Suprapubic skin (tissue), 4 donors: ENCODE measurements around the gene E4F1.

Source experiments
- EP300 ChIP-seq: sonication (generic); formaldehyde crosslinking; IDR thresholded peaks from one replicate; pipeline ENCODE4 v1.6.1; 2017; ENCODE audit warnings: antibody characterized with exemption
- POLR2AphosphoS5 ChIP-seq, 3 donors: sonication (generic); formaldehyde crosslinking; IDR thresholded peaks; one replicate each; pipeline ENCODE4 v1.6.1; 2017; ENCODE audit warnings: antibody characterized with exemption in 3 of 3
- TF ChIP-seq, protein P1 (sequence below), 2 donors: fragments of 200-600 bp in 1 of 2; fragments of 450-650 bp in 1 of 2; sonication (generic) in 1 of 2; IDR thresholded peaks; one replicate each; pipeline ENCODE4 v1.5.1; 2016 to 2019; ENCODE audit warnings: antibody characterized with exemption in 2 of 2, mild to moderate bottlenecking in 1 of 2, moderate library complexity in 1 of 2

GRCh38 chr16:2210009-2210332, 13.4 kb upstream of the E4F1 start:
- TF ChIP-seq, protein P1, sequence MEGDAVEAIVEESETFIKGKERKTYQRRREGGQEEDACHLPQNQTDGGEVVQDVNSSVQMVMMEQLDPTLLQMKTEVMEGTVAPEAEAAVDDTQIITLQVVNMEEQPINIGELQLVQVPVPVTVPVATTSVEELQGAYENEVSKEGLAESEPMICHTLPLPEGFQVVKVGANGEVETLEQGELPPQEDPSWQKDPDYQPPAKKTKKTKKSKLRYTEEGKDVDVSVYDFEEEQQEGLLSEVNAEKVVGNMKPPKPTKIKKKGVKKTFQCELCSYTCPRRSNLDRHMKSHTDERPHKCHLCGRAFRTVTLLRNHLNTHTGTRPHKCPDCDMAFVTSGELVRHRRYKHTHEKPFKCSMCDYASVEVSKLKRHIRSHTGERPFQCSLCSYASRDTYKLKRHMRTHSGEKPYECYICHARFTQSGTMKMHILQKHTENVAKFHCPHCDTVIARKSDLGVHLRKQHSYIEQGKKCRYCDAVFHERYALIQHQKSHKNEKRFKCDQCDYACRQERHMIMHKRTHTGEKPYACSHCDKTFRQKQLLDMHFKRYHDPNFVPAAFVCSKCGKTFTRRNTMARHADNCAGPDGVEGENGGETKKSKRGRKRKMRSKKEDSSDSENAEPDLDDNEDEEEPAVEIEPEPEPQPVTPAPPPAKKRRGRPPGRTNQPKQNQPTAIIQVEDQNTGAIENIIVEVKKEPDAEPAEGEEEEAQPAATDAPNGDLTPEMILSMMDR (IDR thresholded peaks at IDR 0.05), result no peak
- TF ChIP-seq POLR2AphosphoS5 (IDR thresholded peaks at IDR 0.05), result no peak
- TF ChIP-seq EP300, result no peak
